Ishikawa (cell line): ENCODE results near the gene GMDS.

Experiments
- CEBPB ChIP-seq: IDR thresholded peaks from 2 replicates; pipeline ENCODE4 v1.6.1; 2012
- CREB1 ChIP-seq: IDR thresholded peaks from 2 replicates; pipeline ENCODE4 v1.6.1; 2012; ENCODE audit warnings: low read depth
- EGR1 ChIP-seq: IDR thresholded peaks from 2 replicates; pipeline ENCODE4 v1.6.1; 2012
- EP300 ChIP-seq: IDR thresholded peaks from 2 replicates; pipeline ENCODE4 v1.6.1; 2012; ENCODE audit warnings: borderline replicate concordance
- FOXM1 ChIP-seq: IDR thresholded peaks from 2 replicates; pipeline ENCODE4 v1.6.1; 2012; ENCODE audit warnings: low read depth, borderline replicate concordance
- NFIC ChIP-seq: IDR thresholded peaks from 2 replicates; pipeline ENCODE4 v1.6.1; 2012
- RAD21 ChIP-seq: IDR thresholded peaks from 2 replicates; pipeline ENCODE4 v1.6.1; 2012; ENCODE audit warnings: low read depth
- TAF1 ChIP-seq: IDR thresholded peaks from 2 replicates; pipeline ENCODE4 v1.6.1; 2012; ENCODE audit warnings: low read depth, mild to moderate bottlenecking
- TCF12 ChIP-seq: IDR thresholded peaks from 2 replicates; pipeline ENCODE4 v1.6.1; 2012; ENCODE audit warnings: low read depth
- TEAD4 ChIP-seq: IDR thresholded peaks from 2 replicates; pipeline ENCODE4 v1.6.1; 2012
- YY1 ChIP-seq: IDR thresholded peaks from 2 replicates; pipeline ENCODE4 v1.6.1; 2012; ENCODE audit warnings: low read depth
- ZBTB7A ChIP-seq: IDR thresholded peaks from 2 replicates; pipeline ENCODE4 v1.6.1; 2012; ENCODE audit warnings: low read depth
- TF ChIP-seq, protein P1 (sequence below): IDR thresholded peaks from 2 replicates; pipeline ENCODE4 v1.6.1; 2012; ENCODE audit warnings: low read depth, mild to moderate bottlenecking
- TF ChIP-seq, protein P2 (sequence below): IDR thresholded peaks from 2 replicates; pipeline ENCODE4 v1.6.1; 2012
- TF ChIP-seq, protein P3 (sequence below): IDR thresholded peaks from 2 replicates; pipeline ENCODE4 v1.6.1; 2012

Gene GMDS

DNA sequence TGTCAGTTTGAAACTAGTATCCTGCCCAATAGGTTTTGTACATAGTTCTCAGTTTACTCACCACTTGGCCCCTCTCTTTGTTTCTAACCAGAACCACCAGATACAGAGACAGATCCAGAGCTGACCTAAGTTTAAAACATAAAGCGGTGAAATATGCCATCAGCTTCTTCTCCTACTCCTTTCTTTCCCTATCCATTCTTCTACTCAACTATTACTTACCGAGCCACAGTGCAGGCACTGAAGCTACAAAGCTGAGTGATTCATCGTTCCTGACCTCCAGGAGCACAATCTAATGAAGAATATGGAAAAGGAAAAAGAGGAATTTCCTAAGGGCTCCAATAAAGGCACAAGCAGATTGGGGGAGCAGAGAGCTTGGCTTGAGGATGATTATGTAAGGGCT, 349.7 kb downstream of the GMDS start:
- TF ChIP-seq RAD21, result no peak
- no peak for TF ChIP-seq EP300
- TF ChIP-seq, protein P1, sequence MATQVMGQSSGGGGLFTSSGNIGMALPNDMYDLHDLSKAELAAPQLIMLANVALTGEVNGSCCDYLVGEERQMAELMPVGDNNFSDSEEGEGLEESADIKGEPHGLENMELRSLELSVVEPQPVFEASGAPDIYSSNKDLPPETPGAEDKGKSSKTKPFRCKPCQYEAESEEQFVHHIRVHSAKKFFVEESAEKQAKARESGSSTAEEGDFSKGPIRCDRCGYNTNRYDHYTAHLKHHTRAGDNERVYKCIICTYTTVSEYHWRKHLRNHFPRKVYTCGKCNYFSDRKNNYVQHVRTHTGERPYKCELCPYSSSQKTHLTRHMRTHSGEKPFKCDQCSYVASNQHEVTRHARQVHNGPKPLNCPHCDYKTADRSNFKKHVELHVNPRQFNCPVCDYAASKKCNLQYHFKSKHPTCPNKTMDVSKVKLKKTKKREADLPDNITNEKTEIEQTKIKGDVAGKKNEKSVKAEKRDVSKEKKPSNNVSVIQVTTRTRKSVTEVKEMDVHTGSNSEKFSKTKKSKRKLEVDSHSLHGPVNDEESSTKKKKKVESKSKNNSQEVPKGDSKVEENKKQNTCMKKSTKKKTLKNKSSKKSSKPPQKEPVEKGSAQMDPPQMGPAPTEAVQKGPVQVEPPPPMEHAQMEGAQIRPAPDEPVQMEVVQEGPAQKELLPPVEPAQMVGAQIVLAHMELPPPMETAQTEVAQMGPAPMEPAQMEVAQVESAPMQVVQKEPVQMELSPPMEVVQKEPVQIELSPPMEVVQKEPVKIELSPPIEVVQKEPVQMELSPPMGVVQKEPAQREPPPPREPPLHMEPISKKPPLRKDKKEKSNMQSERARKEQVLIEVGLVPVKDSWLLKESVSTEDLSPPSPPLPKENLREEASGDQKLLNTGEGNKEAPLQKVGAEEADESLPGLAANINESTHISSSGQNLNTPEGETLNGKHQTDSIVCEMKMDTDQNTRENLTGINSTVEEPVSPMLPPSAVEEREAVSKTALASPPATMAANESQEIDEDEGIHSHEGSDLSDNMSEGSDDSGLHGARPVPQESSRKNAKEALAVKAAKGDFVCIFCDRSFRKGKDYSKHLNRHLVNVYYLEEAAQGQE, result no peak
- no peak for TF ChIP-seq ZBTB7A
- TF ChIP-seq YY1, result no peak
- no peak for TF ChIP-seq TEAD4
- TF ChIP-seq, protein P2, sequence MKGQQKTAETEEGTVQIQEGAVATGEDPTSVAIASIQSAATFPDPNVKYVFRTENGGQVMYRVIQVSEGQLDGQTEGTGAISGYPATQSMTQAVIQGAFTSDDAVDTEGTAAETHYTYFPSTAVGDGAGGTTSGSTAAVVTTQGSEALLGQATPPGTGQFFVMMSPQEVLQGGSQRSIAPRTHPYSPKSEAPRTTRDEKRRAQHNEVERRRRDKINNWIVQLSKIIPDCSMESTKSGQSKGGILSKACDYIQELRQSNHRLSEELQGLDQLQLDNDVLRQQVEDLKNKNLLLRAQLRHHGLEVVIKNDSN, result no peak
- no peak for TF ChIP-seq EGR1
- no peak for TF ChIP-seq CREB1
- no peak for TF ChIP-seq NFIC
- TF ChIP-seq TCF12, result no peak
- no peak for TF ChIP-seq CEBPB
- TF ChIP-seq, protein P3, sequence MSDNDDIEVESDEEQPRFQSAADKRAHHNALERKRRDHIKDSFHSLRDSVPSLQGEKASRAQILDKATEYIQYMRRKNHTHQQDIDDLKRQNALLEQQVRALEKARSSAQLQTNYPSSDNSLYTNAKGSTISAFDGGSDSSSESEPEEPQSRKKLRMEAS, result no peak
- no peak for TF ChIP-seq TAF1
- TF ChIP-seq FOXM1, result no peak

DNA sequence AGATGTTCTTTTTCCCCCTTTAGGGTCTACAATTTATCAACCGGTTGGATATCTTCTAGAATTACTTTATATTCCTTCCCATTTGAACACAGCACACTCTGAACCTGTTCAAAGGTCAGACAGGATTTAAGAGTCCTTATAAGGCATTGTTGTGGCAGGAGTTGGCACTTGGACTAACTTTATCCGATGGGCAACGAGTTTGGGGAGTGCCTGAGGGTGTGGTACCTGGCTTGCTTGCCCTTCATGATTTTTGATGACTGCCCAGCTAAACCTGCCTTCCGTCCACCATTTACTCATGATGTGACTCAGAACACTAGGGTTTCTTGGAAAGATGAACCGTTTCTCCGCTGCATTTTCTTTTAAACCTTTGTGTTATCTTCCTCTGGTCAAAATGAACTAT, 350.5 kb downstream of the GMDS start:
- TF ChIP-seq CREB1 (no peak), TCF12 (no peak)
- TF ChIP-seq, protein P1, result no peak

DNA sequence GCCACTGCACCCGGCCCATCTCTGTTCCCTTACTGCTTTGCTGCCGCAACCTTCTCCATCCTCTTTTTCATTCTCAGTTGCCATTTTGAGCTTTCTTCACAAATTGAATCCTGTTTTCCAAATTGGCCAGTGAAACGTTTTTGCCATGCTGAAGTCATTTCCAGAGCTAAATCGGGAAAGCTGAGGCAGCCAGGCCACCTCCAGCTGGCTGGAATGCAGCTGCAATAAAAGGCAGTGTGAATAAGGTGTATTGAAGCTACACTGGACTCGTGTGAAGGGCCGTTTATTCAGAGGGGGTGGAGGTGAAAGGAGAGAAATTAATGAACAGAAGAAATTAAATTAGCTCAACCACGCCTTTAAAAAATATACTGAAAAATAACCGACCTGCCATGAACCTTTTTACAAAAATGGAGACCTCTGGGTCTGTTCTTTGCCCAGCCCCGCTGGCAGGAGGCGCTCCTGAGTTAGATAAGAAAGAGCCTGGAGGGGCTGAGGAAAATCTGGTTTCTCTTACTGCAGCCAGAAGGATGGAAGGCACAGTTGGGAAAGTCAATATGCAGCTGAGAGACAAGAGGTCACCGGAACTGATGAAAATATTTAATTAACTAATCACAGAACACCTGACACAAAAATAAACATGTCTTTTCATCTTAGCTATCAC, 351.8 kb downstream of the GMDS start:
- no peak for TF ChIP-seq EP300
- TF ChIP-seq, protein P1, result no peak
- TF ChIP-seq CREB1, result no peak
- TF ChIP-seq CEBPB, result no peak
- no peak for TF ChIP-seq ZBTB7A
- no peak for TF ChIP-seq TCF12
- TF ChIP-seq RAD21, result no peak
- no peak for TF ChIP-seq NFIC
- no peak for TF ChIP-seq EGR1
- no peak for TF ChIP-seq YY1
- TF ChIP-seq TEAD4, result no peak
- TF ChIP-seq FOXM1, result no peak
- TF ChIP-seq TAF1, result no peak
- TF ChIP-seq, protein P2, result no peak
- TF ChIP-seq, protein P3, result no peak

DNA sequence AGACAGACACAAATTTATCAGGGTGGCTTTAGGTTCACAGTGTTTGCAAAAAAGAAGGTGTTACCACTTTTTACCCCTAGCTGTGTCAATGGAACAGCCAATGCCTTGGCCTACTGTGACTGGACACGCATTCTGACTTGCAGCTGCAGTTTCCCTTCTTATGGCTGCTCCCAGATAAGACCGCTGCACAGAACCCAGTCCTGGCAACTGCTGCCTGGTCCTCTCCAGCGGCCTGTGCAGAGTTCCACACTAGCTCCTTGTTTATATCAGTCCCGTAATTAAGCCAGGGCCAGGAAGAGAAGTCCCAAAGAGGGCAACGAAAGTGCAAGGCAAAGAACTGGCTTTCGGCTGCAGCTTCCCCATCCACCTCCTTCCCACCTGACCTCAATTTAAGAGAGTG, 352.7 kb downstream of the GMDS start:
- TF ChIP-seq EGR1 (no peak), TCF12 (no peak), TEAD4 (no peak), ZBTB7A (no peak), CEBPB (no peak), FOXM1 (no peak)
